Right lobe of liver (tissue), 4 donors: ENCODE data around the gene MAGIX.

Experiments used
- CTCF ChIP-seq, 4 donors: fragments of 200-600 bp in 3 of 4; fragments of 450-650 bp in 1 of 4; IDR thresholded peaks; one replicate each; pipeline versions ENCODE4 v1.5.1 to v1.8.0; 2016 to 2022; ENCODE audit warnings: antibody characterized with exemption in 4 of 4, mild to moderate bottlenecking in 2 of 4
- POLR2A ChIP-seq: fragments of 450-650 bp; IDR thresholded peaks from one replicate; pipeline ENCODE4 v1.6.1; 2017; ENCODE audit warnings: antibody characterized with exemption, mild to moderate bottlenecking
- donor health status: DM: no; HTN: no; CAD: no.
- donor health status: DM: no; HTN: no; CAD: no.
- donor health status: DM: no; HTN: yes; CAD: no.

DNA sequence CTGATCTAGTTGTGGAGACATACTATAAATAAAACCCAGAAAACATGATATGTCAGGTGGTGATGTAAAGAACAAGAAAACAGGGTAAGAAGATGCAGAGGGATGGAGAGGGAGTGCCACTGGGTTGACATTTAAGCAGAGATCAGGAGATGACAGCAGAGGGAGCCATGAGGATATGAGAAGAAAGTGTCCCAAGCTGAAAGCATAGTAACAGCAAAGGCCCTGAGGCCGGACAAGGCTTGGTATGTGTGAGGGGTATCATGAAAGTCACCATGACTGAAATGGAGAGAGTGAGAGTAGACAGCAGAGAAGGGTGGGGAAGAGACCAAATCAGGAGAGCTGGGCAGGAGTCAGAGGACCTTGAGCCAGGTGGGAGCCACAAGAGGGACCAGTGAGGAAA, 42.5 kb upstream of the MAGIX start:
- TF ChIP-seq POLR2A (no peak), CTCF (IDR thresholded peaks at IDR 0.05) (peak in 1 of 4 donors; percentile 10)
